GM12864 (cell line): Measurements from ENCODE around the gene DRAP1.

Experiments
- DNase-seq: peaks from one replicate; pipeline ENCODE4 v3.0.0-alpha.2; 2011; ENCODE audit warnings: low read depth
- H3K4me3 ChIP-seq: 2 replicates; pipeline ENCODE4 v1.5.1; 2011; ENCODE audit warnings: mild to moderate bottlenecking, low read depth, low read length, control low read depth
- CTCF ChIP-seq: IDR thresholded peaks from 2 replicates; pipeline ENCODE4 v1.5.1; 2011; ENCODE audit warnings: low read depth, mild to moderate bottlenecking, moderate library complexity, low read length, control low read depth, inconsistent platforms; ENCODE audit errors: missing control alignments

The DRAP1 gene

DNA sequence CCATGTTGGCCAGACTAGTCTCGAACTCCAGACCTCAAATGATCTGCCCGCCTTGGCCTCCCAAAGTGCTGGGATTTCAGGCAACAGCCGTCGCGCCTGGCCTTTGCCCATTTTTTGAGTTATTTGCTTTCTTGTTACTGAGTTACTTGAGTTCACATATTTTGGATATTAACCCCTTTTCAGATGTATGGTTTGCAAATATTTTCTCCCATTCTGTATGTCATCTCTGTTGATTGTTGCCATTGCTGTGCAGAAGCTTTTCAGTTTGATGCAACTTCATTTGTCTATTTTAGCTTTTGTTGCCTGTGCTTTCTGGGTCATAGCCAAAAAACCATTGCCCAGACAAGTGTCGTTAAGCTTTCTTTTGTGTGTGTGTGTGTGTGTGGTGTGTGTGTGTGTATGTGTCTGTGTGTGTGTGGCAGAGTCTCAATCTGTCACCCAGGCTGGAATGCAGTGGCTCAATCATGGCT is 32.9 kb downstream of the DRAP1 start:
- TF ChIP-seq CTCF, result no peak
- no peak for DNase-seq

GRCh38 chr11:65953471-65953870 is 34.2 kb downstream of the DRAP1 start:
- no peak for TF ChIP-seq CTCF
- no peak overlapping the region for H3K4me3 ChIP-seq
- DNase-seq, result no peak

More for the DNA sequence above, 32.9 kb downstream of the DRAP1 start:
- no peak overlapping the region for H3K4me3 ChIP-seq

DNA sequence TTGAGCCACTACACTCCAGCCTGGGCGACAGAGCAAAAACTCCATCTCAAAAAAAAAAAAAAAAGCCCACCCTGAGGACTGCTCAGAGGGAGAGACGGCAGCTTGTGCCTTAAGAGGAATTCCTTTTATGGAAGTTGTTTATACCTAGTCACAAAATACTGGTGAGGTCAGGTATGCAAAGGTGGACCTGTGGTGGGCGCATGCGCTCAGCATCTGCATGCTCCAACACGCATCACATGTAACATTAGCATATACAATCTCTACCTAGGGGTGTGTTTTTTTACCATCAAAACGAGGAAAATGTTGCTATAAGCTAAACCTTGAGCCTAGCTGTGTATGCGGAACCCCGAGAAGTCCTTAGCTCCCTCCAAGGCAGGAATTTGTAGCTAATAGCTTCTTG is 35.5 kb downstream of the DRAP1 start:
- no peak for DNase-seq
- H3K4me3 ChIP-seq, result no peak overlapping the region
- no peak for TF ChIP-seq CTCF

DNA sequence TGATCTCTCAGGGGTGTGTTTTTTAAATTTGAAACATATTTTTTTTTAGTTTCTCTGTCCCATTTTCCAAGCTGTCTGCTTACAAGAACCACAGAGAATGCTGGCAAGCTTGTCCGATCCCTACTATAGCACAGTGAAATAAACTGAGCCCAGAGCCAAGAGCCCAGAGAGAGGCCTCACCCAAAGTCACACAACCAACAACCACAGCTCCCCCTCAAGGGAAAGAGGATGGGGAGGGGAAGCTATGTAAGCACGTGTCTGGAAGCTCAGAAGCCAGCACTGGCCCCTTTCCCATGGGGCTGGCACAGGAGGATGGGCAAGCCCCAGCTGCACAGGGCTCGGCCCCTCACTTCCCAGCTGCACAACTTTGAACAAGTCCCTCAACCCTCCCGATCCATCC is 39.1 kb downstream of the DRAP1 start:
- H3K4me3 ChIP-seq, result no peak overlapping the region
- DNase-seq, result no peak
- no peak for TF ChIP-seq CTCF

DNA sequence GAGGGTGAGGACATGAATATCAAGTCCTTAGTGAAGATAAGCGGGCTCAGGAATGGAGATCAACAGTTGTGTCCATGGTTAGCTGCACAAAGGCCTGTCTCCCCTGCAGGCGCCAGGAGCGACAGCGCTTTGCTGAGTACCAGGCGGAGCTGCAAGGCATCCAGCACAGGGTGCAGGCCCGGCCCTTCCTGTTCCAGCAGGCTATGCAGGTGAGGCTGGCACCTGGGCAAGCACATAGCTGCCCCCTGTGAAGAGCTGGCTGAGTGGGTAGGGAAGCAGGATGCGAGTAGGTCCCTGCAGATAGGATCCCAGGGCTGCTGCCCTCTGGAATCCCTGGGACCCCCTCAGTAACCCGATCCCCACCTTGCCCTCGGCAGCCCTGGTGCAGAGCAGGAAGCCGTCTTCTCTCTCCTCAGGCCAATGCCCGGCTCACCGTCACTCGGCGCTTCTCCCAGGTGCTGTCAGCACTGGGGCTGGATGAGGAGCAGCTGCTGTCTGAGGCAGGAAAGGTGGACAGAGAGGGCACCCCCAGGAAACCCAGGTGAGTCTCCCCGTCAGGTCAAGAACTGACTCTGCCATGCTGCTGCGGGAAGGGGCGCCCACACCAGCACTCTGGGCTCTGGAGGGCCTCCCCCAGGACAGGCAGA is 39.7 kb downstream of the DRAP1 start:
- DNase-seq, result no peak
- H3K4me3 ChIP-seq, result no peak overlapping the region
- TF ChIP-seq CTCF, result no peak

GRCh38 chr11:65960824-65961266 is 41.6 kb downstream of the DRAP1 start:
- DNase-seq, result no peak
- H3K4me3 ChIP-seq, result peak overlapping the region; percentile 94
- TF ChIP-seq CTCF, result no peak
